HG03520 (cell line): ENCODE measurements around the gene TAF11L13.

ENCODE experiments used
- ATAC-seq: cut with Tn5 transposase; IDR thresholded peaks from one replicate; pipeline ENCODE4 v1.9.1; 2021; ENCODE audit warnings: mild to moderate bottlenecking, moderate library complexity; ENCODE audit not compliant: unreplicated experiment

TAF11L13 gene

DNA sequence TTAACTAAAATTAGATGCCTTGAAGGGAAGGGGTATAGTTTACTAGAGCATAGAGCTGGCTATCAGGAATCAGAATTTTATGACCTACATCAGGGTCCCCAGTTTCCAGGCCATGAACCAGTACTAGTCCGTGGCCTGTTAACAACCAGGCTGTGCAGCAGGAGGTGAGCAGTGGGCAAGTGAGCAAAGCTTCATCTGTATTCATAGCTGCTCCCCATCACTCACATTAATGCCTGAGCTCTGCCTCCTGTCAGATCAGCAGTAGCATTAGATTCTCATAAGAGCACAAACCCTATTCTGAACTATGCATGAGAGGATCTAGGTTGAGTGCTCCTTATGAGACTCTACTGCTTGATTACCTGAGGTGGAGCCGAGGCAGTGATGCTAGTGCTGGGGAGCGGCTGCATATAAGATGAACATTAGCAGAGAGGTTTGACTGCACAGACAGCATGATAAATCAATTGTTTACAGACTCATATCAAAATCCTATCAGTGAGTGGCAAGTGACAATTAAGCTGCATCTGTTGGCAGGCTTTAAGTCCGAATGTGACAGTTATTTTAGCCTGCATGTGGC lies 47.0 kb downstream of the TAF11L13 start:
- no peak for ATAC-seq

GRCh38 chr5:17679597-17680203 lies 47.8 kb downstream of the TAF11L13 start:
- ATAC-seq: no peak

- ATAC-seq: no peak
Observed at GRCh38 chr5:17680737-17681136, 48.8 kb downstream of the TAF11L13 start.
